Measurements from ENCODE around the gene PAM.
A peak's percentile ranks its signal among the peaks of the same experiment; 100 is the strongest.
"Not testable (repeated sequence)": the region's sequence is repeated elsewhere in the genome, so short reads cannot be mapped to it uniquely, and the experiment has no call there.

PAM gene

DNA sequence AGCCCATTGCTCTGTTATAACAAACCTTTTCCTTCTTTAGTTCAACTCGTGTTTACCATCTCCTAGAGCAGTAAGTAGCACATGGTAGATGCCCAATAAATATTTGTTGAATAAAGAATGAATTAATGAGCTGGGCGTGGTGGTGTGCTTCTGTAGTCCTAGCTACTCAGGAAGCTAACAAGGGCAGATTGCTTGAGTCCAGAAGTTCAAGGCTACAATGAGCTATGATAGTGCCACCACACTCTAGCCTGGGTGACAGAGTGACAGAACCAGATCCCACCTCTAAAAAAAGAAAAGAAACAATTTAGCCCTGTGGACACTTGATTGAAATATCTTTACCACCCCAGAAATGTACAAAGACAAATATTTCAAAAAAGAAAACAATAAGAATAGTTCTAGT lies 14.6 kb upstream of the PAM start:
- no peak overlapping the region for H3K4me3 Mint-ChIP-seq
- H3K9me3 Mint-ChIP-seq, result no peaks in the 10 kb centered on the region
- H3K4me1 Mint-ChIP-seq (ENCODE audit: low read depth), result no peaks in the 10 kb centered on the region
- H3K27ac Mint-ChIP-seq, result no peak overlapping the region
- H3K27me3 Mint-ChIP-seq, result peaks cover 7% of the 10 kb centered on the region
- H3K36me3 Mint-ChIP-seq (ENCODE audit: low read depth), result no peaks in the 10 kb centered on the region

DNA sequence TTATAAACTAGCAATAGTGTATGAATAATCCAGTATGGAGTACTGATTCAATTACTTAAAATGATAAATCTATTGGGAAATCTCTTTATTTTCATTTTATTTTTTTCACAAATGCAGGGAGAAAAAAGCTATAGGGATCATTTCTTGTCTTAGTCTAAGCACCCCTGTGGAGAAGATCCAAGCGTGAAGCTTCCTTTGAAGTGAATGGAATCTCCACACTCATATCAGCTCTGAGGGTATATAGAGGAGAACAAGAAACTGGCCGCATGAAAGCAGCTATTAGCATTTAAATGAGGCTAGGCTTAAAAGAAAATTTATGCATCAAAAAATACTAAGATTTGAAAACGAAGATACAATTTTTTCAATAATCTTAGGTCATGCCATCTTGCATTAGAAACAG lies 12.9 kb upstream of the PAM start:
- Mint-ChIP-seq H3K4me3 (no peak overlapping the region), H3K4me1 (ENCODE audit: low read depth) (peaks cover 6% of the 10 kb centered on the region)

DNA sequence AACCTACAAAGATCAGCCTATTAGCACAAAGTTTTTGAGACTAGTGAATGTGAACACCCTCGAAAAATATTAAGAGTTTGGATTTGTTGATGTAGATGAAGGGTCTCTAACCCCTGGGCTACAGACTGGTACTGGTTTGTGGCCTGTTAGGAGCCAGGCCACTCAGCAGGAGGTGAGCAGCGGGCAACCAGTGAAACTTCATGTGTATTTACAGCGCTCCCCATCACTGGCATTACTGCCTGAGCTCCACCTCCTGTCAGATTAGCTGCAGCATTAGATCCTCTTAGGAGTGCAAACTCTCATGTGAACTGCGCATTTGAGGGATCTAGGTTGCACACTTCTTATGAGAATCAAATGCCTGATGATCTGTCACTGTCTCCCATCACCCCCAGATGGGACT lies 11.2 kb upstream of the PAM start:
- Mint-ChIP-seq H3K4me1 (ENCODE audit: low read depth) (peaks cover 21% of the 10 kb centered on the region), H3K4me3 (no peak overlapping the region), H3K27me3 (peaks cover 3% of the 10 kb centered on the region), H3K36me3 (ENCODE audit: low read depth) (peaks cover 5% of the 10 kb centered on the region), H3K27ac (no peak overlapping the region), H3K9me3 (no peaks in the 10 kb centered on the region)

More for the DNA sequence above, 12.9 kb upstream of the PAM start:
- Mint-ChIP-seq H3K27ac (no peak overlapping the region), H3K9me3 (no peaks in the 10 kb centered on the region), H3K36me3 (ENCODE audit: low read depth) (peaks cover 5% of the 10 kb centered on the region), H3K27me3 (peaks cover 3% of the 10 kb centered on the region)

DNA sequence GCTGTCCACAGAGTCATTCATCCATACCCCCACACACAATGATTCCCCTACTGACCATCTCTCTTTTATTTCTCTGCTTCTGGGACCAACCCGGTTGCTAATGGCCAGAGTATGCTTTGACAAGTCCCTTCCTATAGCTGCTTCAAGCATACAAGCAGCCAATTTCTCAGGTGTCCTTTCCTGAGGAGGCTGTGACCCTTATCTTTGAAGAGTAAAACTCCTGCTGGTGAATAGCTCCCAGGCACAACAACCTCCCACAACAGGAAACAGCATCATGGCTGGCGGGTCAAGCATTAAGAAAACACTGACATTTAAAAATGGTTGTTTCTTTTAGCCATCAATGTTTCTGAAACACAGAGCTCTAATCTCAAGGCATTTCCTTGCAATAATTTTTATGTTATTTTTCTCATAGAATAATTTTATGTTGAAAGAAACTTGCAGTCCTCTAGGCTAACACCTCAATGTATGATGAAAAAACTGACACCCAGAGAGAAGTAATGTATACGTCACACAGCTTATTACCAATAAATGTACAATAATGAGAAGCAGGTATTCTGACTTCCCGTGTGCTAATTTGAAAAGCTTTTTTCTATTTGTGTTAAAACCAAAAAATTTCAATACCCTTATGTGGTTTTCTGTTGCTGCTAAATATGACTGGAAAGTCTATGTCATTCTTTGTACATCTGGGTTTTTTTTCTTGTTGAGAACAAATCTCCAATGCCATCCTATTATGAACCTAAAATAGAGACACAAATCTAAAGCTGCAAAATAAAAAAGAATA lies 7.5 kb upstream of the PAM start:
- Mint-ChIP-seq H3K9me3 (no peaks in the 10 kb centered on the region), H3K27ac (peak overlapping the region; percentile 65), H3K4me1 (ENCODE audit: low read depth) (peaks cover 45% of the 10 kb centered on the region), H3K27me3 (peaks cover 3% of the 10 kb centered on the region), H3K36me3 (ENCODE audit: low read depth) (peaks cover 5% of the 10 kb centered on the region), H3K4me3 (peak overlapping the region; percentile 53)

DNA sequence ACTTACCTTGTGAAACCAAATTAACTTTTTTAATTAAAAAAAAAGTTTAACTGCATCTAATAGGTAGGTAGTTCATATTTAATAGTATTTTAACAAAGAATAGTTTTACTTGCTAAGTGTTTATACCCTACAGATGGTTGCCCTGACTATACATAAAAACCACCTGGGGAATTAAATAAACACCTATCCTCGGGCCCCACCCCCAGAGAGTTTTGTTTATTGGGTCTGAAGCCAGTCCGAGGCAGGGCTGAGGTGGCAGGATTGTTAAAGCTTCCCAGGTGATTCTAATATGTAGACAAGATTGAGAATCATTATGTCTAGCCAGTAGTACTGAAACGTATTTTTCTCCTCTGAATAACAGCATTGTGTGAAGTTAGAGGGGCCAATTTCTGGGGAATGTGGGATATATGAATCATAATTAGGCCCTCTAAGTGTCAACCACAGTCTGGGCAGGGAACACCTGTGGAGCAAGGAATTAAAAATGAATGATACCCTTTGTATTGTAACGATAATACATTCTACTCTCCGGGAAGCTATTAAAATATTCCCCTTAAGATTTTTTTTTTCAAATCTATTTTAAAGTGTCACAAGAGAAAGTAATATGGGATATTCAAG lies 5.6 kb upstream of the PAM start:
- Mint-ChIP-seq H3K9me3 (peaks cover 7% of the 10 kb centered on the region), H3K27me3 (peaks cover 10% of the 10 kb centered on the region), H3K4me1 (ENCODE audit: low read depth) (peaks cover 64% of the 10 kb centered on the region), H3K27ac (no peak overlapping the region), H3K4me3 (no peak overlapping the region), H3K36me3 (ENCODE audit: low read depth) (peaks cover 13% of the 10 kb centered on the region)

- Mint-ChIP-seq H3K27ac (no peak overlapping the region), H3K4me1 (ENCODE audit: low read depth) (peaks cover 66% of the 10 kb centered on the region), H3K36me3 (ENCODE audit: low read depth) (peaks cover 13% of the 10 kb centered on the region), H3K9me3 (peaks cover 7% of the 10 kb centered on the region), H3K27me3 (peaks cover 10% of the 10 kb centered on the region), H3K4me3 (no peak overlapping the region)
Measured at GRCh38 chr5:102750151-102750834, 4.8 kb upstream of the PAM start.

DNA sequence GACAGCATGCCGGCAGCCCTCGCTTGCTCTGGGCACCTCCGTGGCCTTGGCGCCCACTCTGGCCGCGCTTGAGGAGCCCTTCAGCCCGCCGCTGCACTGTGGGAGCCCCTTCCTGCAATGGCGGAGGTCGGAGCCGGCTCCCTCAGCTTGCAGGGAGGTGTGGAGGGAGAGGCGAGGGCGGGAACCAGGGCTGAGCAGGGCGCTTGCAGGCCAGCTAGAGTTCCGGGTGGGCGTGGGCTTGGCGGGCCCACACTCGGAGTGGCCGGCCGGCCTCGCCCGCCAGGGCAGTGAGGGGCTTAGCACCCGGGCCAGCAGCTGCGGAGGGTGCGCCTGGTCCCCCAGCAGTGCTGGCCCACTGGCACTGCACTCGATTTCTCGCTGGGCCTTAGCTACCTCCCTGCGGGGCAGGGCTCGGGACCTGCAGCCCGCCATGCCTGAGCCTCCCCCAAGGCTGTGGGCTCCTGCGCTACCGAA lies 3.2 kb upstream of the PAM start:
- not testable (repeated sequence) for H3K27ac Mint-ChIP-seq
- peaks cover 74% of the 10 kb centered on the region for H3K4me1 Mint-ChIP-seq (ENCODE audit: low read depth)

GRCh38 chr5:102753889-102754766 lies 977 bp upstream of the PAM start:
- H3K27ac Mint-ChIP-seq, result peak overlapping the region; percentile 94
- peaks cover 7% of the 10 kb centered on the region for H3K27me3 Mint-ChIP-seq
- H3K9me3 Mint-ChIP-seq, result peaks cover 7% of the 10 kb centered on the region
- peak overlapping the region; percentile 94 for H3K4me3 Mint-ChIP-seq
- peaks cover 73% of the 10 kb centered on the region for H3K4me1 Mint-ChIP-seq (ENCODE audit: low read depth)
- peaks cover 13% of the 10 kb centered on the region for H3K36me3 Mint-ChIP-seq (ENCODE audit: low read depth)

More for the DNA sequence above, 3.2 kb upstream of the PAM start:
- H3K9me3 Mint-ChIP-seq, H3K27me3 Mint-ChIP-seq, H3K4me3 Mint-ChIP-seq: not testable (repeated sequence)
- peaks cover 13% of the 10 kb centered on the region for H3K36me3 Mint-ChIP-seq (ENCODE audit: low read depth)

GRCh38 chr5:102755686-102756371 lies 724 bp downstream of the PAM start:
- Mint-ChIP-seq H3K9me3 (peaks cover 7% of the 10 kb centered on the region), H3K4me1 (ENCODE audit: low read depth) (peaks cover 76% of the 10 kb centered on the region), H3K27me3 (peaks cover 7% of the 10 kb centered on the region), H3K36me3 (ENCODE audit: low read depth) (peaks cover 13% of the 10 kb centered on the region), H3K4me3 (peak overlapping the region; percentile 94), H3K27ac (peak overlapping the region; percentile 99)

- Mint-ChIP-seq H3K27ac (peak overlapping the region; percentile 75), H3K4me3 (peak overlapping the region; percentile 40), H3K4me1 (ENCODE audit: low read depth) (peaks cover 85% of the 10 kb centered on the region)
Measured at GRCh38 chr5:102758576-102758975, 3.5 kb downstream of the PAM start.

GRCh38 chr5:102759289-102759688 lies 4.2 kb downstream of the PAM start:
- H3K36me3 Mint-ChIP-seq (ENCODE audit: low read depth), result peaks cover 11% of the 10 kb centered on the region
- H3K9me3 Mint-ChIP-seq, result no peaks in the 10 kb centered on the region
- peaks cover 84% of the 10 kb centered on the region for H3K4me1 Mint-ChIP-seq (ENCODE audit: low read depth)
- peak overlapping the region; percentile 66 for H3K4me3 Mint-ChIP-seq
- H3K27ac Mint-ChIP-seq, result peak overlapping the region; percentile 94
- H3K27me3 Mint-ChIP-seq, result no peaks in the 10 kb centered on the region

More at GRCh38 chr5:102758576-102758975, 3.5 kb downstream of the PAM start:
- H3K36me3 Mint-ChIP-seq (ENCODE audit: low read depth), result peaks cover 7% of the 10 kb centered on the region
- H3K27me3 Mint-ChIP-seq, result no peaks in the 10 kb centered on the region
- H3K9me3 Mint-ChIP-seq, result no peaks in the 10 kb centered on the region

DNA sequence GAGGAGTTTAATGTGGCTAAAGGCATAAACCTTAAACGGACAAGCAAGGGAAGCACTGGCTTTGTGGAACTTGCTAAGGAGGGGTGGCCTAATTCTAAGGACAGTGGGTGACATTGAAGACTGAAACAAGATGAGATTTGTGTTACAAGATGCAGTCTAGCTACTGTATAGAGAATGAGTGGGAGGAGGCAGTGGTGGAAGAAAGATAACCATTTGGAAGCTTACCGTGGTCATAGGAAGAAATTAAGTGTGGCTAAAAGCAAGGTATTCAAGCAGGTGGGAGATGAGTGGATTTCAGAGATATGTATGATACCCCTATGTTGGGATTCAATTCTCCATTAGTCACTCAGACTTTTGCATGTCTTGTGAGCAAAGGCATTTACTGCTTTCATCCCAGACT lies 4.6 kb downstream of the PAM start:
- Mint-ChIP-seq H3K4me1 (ENCODE audit: low read depth) (peaks cover 84% of the 10 kb centered on the region), H3K4me3 (peak overlapping the region; percentile 66), H3K27me3 (no peaks in the 10 kb centered on the region), H3K9me3 (no peaks in the 10 kb centered on the region), H3K36me3 (ENCODE audit: low read depth) (peaks cover 15% of the 10 kb centered on the region), H3K27ac (peak overlapping the region; percentile 88)

DNA sequence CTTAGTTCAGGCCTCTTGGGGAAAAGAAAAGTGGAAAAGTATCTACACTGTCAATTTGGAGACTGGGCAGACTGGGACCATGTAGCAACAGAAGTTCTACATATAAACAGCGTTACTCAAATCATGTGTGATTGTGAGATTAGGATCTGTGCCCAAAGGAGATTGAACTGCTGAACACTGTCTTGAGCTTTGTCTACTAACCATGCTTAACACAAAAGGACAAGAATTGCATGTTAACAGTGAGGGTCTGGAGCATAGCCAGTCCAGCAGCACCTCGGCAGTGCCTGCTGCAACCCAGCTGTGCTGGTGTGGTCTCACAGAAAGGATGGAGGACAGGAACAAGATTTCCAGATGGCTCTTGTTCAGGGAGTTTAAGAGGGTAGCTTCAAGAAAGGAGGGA lies 5.7 kb downstream of the PAM start:
- Mint-ChIP-seq H3K36me3 (ENCODE audit: low read depth) (peaks cover 26% of the 10 kb centered on the region), H3K9me3 (no peaks in the 10 kb centered on the region), H3K4me1 (ENCODE audit: low read depth) (peaks cover 94% of the 10 kb centered on the region), H3K27me3 (no peaks in the 10 kb centered on the region), H3K4me3 (peak overlapping the region; percentile 68), H3K27ac (peak overlapping the region; percentile 84)

DNA sequence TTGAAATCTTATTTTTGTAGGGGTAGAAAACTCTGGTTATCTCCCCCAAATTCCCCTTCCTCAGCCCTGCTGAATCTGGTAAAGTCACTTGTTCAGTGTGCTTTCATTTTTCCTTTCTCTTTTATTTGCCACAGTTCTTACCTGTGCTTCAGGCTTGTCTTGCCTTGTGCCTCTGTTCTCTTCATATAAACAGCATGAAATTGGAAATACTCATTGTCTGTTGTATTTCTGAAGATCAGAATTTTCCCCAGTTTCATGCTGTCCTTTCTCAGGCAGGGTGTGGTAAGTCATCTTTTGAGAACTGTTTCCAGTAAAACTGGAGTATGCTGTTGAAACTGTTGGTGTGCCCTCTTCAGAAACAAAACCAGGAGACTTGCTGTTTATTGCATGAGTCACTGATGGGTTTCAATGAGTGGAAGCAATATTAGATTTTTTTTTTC lies 7.0 kb downstream of the PAM start:
- H3K36me3 Mint-ChIP-seq (ENCODE audit: low read depth), result peaks cover 21% of the 10 kb centered on the region
- H3K4me1 Mint-ChIP-seq (ENCODE audit: low read depth), result peaks cover 94% of the 10 kb centered on the region

More for the DNA sequence above, 7.0 kb downstream of the PAM start:
- Mint-ChIP-seq H3K4me3 (peak overlapping the region; percentile 75), H3K27ac (peak overlapping the region; percentile 92), H3K9me3 (no peaks in the 10 kb centered on the region), H3K27me3 (no peaks in the 10 kb centered on the region)
